GM18517 (cell line): ENCODE measurements around the gene MAPK7.

Experiments used
- ATAC-seq: cut with Tn5 transposase; IDR thresholded peaks from one replicate; pipeline ENCODE4 v1.9.1; 2021; ENCODE audit warnings: mild to moderate bottlenecking, moderate library complexity; ENCODE audit not compliant: unreplicated experiment

MAPK7 gene

DNA sequence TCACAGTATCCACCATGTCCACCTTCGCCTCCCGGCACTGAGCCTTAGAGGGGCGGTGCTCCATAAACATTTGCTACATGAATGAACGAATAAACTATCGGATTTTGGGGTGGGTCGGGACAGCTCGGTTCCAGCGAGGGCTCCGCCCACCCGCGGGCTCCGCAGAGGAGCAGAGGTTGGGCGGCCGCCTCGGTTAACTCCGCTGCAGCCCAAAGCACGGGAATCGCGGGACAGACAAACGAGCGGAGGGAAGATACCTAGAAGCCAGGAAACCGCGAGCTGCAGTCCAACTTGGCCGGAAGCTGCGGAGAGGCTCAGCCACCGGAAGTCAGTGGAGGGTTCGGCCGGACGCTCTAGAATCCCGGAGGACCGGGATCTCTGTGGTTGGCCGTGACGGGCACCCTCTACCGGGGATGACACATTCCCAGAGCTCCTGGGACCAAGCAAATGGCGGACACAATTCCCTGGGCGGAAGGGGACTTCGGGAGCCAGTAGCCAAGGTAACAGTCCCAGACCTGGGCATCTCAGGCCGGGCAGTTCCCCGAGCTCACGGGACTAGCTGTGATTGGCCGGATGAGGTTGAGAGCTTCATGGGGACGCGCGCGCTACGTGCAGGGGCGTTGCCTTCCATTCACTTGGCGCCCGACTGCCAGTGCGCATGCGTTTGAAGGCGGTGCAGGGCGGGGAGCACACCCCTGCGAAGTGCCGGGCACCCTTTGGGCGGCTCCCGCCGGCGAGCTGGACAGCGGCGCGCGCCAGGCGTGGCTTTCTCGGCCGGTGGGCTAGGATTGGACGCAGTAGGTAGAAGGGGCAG, 489 bp upstream of the MAPK7 start:
- peak; percentile 85 for ATAC-seq

- ATAC-seq, result no peak
These were observed 1.2 kb downstream of the MAPK7 start for GRCh38 chr17:19379361-19380065.

DNA sequence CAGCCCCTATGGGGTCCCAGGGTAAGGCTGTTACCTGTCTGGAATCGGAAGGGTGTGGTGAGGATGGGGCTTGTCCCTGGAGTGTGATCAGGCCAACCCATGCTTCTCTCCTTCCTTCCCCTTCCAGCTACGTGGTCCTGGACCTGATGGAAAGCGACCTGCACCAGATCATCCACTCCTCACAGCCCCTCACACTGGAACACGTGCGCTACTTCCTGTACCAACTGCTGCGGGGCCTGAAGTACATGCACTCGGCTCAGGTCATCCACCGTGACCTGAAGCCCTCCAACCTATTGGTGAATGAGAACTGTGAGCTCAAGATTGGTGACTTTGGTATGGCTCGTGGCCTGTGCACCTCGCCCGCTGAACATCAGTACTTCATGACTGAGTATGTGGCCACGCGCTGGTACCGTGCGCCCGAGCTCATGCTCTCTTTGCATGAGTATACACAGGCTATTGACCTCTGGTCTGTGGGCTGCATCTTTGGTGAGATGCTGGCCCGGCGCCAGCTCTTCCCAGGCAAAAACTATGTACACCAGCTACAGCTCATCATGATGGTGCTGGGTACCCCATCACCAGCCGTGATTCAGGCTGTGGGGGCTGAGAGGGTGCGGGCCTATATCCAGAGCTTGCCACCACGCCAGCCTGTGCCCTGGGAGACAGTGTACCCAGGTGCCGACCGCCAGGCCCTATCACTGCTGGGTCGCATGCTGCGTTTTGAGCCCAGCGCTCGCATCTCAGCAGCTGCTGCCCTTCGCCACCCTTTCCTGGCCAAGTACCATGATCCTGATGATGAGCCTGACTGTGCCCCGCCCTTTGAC, 2.4 kb downstream of the MAPK7 start:
- ATAC-seq, result no peak

- no peak for ATAC-seq
These were observed 3.1 kb downstream of the MAPK7 start for GRCh38 chr17:19381361-19381740.

GRCh38 chr17:19381741-19382444, 3.6 kb downstream of the MAPK7 start:
- no peak for ATAC-seq

DNA sequence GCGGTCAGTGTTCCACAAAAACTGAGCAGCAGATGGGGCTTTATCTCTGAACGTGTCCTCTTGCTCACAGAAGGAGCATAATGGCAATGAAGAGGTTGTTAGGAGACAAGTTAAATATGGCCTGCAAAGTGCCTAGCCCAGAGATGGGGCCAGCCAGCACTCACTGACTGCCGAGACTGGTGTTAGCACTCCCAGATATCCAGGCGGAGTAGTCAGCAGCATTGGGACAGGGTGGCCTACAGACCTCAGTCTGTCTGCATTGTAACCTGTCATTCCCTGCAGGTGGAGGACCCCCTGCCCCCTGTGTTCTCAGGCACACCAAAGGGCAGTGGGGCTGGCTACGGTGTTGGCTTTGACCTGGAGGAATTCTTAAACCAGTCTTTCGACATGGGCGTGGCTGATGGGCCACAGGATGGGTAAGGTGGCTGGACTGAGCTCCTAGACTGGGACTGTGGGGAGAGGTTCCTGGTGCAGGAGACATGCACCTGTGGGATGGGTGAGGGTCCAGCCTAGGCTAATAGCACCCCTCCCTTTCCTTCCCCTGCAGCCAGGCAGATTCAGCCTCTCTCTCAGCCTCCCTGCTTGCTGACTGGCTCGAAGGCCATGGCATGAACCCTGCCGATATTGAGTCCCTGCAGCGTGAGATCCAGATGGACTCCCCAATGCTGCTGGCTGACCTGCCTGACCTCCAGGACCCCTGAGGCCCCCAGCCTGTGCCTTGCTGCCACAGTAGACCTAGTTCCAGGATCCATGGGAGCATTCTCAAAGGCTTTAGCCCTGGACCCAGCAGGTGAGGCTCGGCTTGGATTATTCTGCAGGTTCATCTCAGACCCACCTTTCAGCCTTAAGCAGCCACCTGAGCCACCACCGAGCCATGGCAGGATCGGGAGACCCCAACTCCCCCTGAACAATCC, 4.5 kb downstream of the MAPK7 start:
- no peak for ATAC-seq

DNA sequence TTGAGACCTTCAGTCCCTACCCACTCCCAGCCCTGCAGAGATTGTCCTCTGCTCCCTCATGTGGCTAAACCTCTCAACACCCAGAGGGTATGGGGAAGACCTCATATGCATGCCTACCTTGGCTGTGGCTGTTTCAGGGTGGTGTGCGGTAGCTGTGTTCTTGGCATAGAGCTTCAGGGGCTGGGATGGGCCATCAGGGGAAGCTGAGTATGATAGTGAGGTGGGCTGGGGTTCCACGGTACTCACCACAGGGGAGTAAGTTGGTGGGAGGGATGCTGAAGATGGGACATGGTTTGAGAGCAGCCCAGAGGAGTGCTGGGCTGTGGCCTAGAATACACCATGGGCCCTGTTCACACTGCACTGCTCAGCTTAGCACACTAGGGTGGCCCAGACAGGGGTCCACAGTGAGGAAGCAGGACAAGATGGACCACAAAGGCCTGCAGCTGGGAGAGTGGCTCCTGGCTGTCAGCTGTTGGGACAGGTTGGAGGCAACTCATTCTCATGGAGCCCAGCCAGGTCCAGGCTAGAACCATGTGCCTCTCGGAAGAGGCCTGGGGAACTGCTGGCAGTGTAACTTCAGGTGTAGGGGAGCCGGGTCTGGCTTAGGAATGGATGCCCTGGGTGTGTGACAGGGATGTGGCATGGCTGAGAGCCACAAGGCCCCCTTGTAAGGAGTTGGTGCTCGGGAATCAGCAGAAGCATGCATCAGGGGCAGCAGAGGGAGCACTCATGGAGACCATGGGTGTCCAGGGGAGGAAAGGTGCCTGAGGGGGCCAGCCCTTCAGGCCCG, 5.6 kb downstream of the MAPK7 start:
- no peak for ATAC-seq

- no peak for ATAC-seq
These were observed 6.6 kb downstream of the MAPK7 start for GRCh38 chr17:19384723-19385391.

- no peak for ATAC-seq
These were observed 7.3 kb downstream of the MAPK7 start for GRCh38 chr17:19385521-19385983.

- ATAC-seq, result no peak
These were observed 8.0 kb downstream of the MAPK7 start for GRCh38 chr17:19386051-19386929.

- no peak for ATAC-seq
These were observed 8.9 kb downstream of the MAPK7 start, which contains the start of gene MFAP4 for GRCh38 chr17:19386974-19387920. TSS of gene MFAP4 (minus strand) at chr17:19387190. CDS start at chr17:19387155, 35 bp downstream.

DNA sequence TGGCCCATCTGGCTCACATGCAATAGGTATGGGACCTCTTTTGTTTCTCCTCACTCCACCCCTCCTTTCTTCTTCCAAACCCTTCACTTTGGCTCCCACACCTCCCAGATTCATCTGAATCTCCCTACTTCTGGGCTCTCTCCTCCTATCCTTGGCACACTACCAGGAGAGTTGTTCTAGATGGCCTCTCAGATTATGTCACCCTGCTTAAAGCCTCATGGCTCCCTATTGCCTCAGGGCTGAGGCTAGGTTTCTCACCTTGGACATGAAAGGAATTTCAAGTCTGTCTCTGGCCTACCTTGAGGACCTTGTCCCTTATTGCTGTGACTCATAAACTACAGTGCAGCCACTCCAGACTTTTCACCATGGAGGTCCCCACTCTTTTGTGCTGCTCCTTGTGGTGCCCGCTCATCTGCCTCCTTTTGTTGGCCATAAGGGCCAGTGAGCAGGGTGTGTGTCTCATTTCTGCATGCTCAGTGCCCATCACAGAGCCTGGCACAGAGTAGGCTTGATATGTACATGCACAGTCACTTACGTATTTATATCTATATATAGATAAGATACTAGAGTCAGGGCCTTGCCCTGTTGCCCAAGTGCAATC, 9.7 kb downstream of the MAPK7 start:
- no peak for ATAC-seq

- no peak for ATAC-seq
These were observed 10.8 kb downstream of the MAPK7 start for GRCh38 chr17:19388791-19389785.

- ATAC-seq, result no peak
These were observed 12.7 kb downstream of the MAPK7 start for GRCh38 chr17:19390951-19391350.

- ATAC-seq, result no peak
These were observed 13.1 kb downstream of the MAPK7 start for GRCh38 chr17:19391432-19391831.
